ENCODE results near the gene KBTBD2.
A peak's percentile ranks its signal among the peaks of the same experiment; 100 is the strongest.
"Not testable (repeated sequence)": the region's sequence is repeated elsewhere in the genome, so short reads cannot be mapped to it uniquely, and the experiment has no call there.

Gene KBTBD2

DNA sequence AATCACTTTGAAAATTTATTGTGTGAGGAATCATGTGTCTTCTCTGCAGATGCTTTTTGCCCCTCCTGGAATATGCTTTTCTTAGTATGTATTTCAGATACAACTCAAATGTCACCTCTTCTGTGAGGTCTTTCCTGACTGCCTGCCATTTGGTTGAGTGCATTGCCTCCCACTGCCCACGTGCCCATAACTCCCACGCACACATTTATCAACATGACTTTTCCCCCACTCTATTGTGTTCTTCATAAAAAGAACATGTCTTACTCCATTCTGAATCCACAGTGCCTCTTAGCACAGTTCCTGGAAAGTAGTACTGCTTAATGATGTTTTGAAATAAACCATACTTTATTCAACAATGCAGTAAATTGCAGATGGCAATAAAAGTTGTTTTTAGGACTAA lies 42.9 kb downstream of the KBTBD2 start:
- not testable (repeated sequence) for DNase-seq

- peak; percentile 79 for DNase-seq
Measured at GRCh38 chr7:32846630-32847225, 44.8 kb downstream of the KBTBD2 start.

GRCh38 chr7:32844748-32845147 lies 46.8 kb downstream of the KBTBD2 start:
- not testable (repeated sequence) for DNase-seq

- not testable (repeated sequence) for DNase-seq
Measured at GRCh38 chr7:32843763-32844162, 47.8 kb downstream of the KBTBD2 start.

GRCh38 chr7:32839846-32840245 lies 51.7 kb downstream of the KBTBD2 start:
- DNase-seq = not testable (repeated sequence)

GRCh38 chr7:32828996-32829752 lies 62.4 kb downstream of the KBTBD2 start:
- not testable (repeated sequence) for DNase-seq

All from COR-L47 (cell line).